Measurements from ENCODE around the gene CIRBP.
"Not testable (repeated sequence)": the region's sequence is repeated elsewhere in the genome, so short reads cannot be mapped to it uniquely, and the experiment has no call there.

Gene CIRBP

DNA sequence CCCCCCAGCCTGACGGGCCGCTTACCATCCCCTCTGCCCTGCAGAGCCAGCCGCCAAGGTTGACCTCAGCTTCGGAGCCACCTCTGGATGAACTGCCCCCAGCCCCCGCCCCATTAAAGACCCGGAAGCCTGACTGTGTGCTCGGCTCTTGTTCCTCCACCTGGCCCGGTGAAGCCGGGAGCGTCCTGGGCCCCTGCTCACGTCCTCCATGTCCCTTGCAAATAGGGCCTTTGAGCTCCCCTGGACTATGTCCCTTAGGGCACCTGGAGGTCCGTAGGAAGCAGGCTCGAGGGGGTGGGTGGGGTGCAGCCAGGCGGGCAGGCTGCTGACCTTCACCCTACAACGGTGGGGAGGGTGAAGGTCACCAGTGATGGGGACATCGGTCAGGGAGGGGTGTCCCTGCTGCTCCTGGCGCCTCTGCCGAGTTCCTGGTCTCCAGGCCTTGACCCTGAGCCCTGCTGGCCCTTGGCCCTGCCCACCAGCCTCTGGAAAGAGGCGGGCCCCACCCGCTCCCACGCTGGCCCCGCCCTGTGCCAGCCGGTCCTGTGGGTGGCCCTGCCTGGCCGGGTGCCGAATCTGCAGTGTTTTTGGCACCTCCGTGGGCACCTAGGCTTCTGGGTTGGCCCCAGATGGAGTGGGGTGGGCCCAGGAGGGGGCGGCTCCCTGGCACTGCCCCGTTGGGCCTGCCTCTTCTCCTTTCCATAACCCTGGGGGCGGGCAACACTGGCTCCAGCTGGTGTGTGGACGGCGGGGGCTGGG lies 24.3 kb upstream of the CIRBP start:
- DNase-seq: no peak

DNA sequence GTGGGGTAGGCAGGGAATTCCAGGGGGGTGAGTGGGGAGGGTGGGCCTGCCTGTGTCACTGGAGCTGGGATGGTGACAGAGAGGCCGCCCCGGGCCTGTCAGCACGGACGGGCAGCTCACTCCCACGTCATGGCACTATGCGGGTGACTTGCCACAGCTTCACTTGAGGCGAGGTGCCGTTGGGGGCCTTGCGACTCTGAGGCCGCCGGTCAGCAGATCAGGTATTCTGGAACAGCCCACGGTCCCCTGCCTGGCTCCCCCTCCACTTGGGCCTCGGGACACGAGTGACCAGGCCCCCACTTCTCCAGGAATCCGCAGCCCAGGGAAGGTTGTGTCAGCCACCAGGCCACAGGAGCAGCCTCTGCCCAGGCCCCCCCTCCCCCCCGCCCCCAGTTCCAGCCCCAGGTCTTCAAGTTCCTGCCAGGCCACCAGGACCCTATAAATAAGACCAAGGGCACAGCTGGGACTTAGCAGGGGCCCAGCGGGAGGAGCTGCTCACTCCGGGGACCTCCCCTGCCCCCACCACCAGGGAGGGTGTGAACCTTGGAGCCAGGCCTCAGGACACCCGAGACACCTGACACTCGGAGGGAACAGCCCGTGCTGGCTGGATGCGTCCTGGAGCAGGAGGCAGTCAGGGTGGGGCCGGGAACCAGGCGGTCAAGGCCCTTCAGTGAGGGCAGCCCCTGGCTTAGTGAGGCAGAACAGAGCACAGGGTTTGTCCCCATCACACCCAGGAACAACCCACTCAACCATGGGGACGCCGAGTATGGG lies 23.5 kb upstream of the CIRBP start:
- DNase-seq: no peak

DNA sequence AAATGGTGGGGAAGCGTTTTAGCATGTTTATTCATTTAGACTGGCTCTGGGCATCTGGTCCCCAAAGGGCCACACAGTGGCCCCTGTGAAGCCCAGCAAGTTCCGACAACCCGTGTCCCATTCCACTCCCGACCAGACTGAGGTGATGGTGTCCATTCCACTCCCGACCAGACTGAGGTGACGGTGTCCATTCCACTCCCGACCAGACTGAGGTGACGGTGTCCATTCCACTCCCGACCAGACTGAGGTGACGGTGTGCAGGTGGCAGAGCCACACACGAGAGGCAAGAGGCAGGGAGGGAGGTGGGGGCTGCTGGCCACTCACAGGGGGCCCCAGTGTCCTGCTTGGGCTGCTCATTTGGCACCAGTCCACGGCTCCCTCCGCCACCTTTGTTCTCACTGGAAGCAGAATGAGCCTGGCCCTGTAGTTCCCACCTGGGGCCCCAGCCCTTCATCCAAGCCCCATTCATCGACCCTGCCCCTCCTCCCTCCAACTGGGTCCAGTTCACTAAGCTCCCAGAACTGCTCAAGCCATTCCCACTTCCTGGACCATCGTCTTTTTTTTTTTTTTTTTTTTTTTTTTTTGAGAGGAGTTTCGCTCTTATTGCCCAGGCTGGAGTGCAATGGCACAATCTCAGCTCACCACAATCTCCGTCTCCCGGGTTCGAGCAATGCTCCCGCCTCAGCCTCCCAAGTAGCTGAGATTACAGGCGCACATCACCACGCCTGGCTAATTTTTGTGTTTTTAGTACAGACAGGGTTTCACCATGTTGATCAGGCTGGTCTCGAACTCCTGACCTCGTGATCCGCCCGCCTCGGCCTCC lies 22.7 kb upstream of the CIRBP start:
- not testable (repeated sequence) for DNase-seq

GRCh38 chr19:1247748-1248138 lies 21.4 kb upstream of the CIRBP start:
- DNase-seq: no peak

DNA sequence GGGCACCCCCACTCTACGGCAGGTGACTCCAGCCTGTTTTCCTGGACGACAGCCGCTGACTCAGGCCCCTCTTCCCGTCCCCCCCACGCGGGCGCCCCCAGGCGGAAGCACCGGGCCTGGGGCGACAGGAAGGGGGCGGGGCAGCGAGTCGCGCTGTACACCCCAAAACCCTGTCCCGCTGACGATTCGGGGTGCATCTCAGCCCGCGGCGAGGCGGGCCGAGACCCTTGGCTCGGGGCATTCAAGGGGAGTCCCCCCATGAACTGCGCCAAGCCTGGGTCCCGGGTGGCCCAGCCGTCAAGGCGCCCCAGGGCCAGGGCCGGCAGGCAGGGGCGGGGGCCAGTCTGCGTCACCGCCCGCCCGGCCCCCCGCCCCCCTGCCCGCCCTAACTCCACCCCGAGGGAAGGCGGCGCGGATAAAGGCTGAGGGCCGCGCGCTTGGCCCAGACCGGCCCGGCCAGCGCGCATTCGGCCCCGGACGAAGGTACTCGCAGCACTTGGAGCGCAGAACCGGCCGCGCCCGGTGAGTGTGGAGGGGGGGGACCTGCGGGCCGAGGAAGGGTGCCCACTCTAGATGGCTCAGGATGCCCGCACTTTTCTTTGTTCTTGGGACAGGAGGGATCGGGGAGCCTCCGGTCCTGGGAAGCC lies 20.9 kb upstream of the CIRBP start, which contains the start of gene MIDN:
Gene MIDN, plus strand, starts transcription at position 445 of the 647 bp plus-strand sequence. CDS start 1,714 bp downstream, outside the sequence.
- DNase-seq: peak; percentile 59

DNA sequence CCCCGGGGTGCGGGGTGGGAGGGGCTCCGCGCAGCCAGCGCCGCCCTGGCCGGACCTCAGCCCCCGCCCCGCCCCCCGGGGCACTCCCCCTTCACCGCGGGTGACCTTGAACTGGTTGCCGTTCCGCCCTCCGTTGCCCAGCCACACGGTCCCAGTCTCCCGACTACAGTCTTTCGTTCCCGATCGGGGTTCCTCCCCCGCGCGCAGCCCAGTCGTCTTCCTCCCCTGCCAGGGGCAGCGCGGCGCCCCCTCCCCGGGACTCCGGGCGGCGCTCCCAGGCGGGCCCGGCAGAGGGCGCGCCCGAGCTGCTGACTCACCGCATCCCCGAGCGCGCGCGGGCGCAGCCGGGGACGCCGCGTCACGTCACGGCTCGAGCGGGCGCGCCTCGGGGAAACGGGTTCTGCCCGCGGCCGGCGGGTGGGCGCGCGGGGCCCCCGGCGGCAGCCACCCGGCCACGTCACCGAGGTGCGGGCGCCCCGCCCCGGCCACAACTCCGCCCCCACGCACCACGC lies 20.3 kb upstream of the CIRBP start:
- peak; percentile 59 for DNase-seq

DNA sequence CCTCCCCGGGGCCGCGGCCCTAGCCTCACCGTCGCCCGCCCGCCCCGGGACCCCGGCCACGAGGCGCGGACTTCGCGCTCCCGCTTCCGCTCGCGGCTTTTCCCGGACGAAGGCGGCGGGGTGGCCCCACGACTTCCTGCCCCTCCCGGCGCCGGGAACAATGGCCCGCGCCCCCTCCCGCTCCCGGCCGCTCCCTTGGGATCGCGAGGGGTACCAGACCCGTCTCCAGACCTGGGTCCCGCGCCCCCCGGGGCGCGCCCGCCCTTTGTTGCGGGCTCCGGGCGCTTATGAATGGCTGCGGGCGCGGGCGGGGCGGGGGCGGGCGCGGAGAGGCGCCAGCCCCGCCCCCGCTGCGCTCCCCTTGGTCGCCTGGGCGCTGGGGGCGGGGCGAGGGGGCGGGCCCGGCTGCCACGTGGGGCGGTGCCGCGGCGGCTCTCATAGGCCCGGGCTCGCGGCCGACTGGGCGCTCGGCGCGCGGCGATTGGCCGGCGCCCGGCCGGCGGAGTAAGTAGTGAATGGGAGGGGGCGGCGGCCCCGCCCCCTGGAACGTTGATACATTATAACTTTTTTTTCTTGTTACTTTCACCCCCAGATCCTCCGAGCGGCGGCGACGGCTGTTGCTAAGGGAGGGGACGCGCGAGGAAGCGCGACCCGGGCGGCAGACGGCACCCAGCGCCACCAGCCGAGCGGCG lies 19.7 kb upstream of the CIRBP start:
- peak; percentile 86 for DNase-seq

GRCh38 chr19:1249990-1250436 lies 19.1 kb upstream of the CIRBP start:
- no peak for DNase-seq

DNA sequence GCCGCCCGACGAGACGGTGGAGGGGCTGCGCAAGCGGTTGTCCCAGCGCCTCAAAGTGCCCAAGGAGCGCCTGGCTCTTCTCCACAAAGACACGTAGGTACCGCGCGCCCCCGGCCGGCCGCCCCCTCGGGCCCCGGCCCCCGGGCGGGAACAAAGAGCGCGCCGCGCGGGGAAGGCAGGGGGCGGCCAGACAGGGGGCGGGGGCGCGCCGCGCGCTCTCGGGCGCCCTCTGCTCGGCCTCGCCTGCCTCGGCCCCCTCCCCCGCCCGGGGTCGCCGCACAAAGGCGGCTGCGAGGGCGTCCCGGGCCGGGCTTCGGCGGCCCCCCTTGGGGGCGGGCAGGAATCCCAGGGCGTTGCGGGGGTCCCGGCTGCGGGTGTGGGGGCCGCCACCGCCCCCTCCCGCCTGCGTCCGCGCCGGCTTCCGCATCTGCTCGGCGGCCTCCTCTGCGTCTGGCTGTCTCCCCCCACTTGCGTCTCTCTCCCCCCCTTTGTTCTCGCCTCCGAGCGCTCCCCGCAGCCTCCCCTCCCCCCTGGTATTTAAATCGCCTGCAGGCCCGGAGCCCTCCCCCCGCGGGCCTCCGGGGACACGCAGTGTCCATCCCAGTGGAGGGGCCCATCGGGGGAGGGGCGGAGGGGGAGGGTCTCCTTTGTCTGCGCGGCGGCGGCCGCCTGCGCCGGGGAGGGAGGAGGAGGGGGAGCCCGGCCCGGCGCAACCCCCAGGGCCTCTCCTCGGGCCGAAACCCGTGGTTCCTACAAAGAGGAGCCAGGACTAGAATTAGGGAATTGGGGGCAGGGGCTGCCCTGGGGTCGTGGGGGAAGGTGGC lies 18.5 kb upstream of the CIRBP start:
- DNase-seq: no peak

DNA sequence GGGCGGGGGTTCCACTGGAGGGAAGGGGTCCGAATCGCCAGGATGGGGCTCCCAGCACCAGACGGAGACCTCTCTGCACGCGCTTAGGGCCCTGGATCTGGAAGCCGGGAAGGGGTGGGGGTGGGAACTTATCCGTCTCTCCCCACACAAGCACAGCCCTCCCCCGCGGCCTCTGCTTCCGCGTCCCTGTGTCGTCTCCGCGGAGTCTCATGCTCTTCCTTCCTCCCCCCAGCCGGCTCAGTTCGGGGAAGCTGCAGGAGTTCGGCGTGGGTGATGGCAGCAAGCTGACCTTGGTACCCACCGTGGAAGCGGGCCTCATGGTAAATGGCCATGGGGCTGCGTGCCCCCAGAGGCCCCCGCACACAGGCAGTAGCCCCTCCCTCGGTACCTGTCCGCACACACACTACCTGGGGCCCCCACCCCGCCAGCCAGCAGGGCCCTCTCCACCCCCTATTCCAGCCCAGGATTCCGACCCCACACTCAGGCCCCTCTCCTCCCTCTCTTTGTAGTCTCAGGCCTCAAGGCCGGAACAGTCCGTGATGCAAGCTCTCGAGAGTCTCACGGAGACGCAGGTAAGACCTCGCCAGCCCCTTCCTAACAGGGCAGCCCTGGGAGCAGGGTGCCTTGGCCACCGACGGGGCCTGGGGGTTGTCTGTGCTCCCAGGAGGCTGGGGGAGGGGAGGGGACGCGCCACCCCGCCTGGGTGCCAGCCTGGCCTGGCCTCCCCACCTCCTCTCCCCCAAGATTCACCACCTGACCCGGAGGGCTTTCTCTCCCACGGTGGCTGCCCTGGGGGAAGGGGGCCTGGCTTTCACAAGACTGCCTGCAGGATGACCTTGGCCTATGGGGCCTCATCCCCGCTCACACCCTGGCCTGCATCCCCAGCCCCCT lies 17.6 kb upstream of the CIRBP start:
- DNase-seq: no peak

- no peak for DNase-seq
These were observed 16.8 kb upstream of the CIRBP start for GRCh38 chr19:1252221-1252820.

- no peak for DNase-seq
These were observed 16.2 kb upstream of the CIRBP start for GRCh38 chr19:1252821-1253513.

- DNase-seq: no peak
These were observed 15.5 kb upstream of the CIRBP start for GRCh38 chr19:1253514-1254080.

- DNase-seq: no peak
These were observed 15.0 kb upstream of the CIRBP start for GRCh38 chr19:1254081-1254527.

- DNase-seq: no peak
These were observed 14.5 kb upstream of the CIRBP start for GRCh38 chr19:1254530-1255185.

DNA sequence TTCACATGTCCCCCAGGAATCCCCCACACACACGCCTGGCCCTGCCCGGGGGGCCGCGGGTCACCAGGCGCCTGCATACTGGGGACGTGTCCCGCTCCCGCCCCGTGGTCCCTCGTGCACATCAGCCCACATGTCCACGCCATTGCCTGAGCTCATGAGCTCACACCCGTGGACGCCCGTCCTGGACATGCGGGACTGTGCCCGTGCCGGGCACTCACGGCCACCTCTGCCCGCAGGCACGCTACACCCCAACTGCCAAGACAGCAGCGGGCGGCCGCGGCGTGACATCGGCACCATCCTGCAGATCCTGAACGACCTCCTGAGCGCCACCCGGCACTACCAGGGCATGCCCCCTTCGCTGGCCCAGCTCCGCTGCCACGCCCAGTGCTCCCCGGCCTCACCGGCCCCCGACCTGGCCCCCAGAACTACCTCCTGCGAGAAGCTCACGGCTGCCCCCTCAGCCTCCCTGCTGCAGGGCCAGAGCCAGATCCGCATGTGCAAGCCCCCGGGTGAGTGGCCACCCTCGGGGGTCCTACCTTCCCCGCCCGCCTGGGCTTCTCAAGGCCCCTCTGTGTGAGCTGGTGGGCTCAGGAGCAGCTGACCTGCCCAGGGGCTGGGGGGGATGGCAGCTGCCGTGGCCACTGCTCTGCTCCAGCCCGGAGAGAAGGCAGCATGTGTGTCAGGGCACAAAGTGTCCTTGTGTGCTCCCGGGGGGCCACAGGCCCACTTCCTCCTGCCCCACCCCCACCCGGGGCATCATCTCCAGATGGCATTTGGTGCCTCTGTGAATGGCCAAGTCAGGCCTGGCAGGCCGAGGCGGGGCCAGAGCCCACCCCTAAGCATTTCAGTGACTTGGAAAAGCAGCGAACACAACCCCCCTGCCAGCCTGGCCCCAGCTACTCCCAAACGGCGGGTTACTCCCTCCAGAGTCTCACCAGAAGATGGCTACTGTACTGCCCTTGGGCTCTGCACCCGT lies 13.7 kb upstream of the CIRBP start:
- DNase-seq: no peak

All from NCI-H748 treated with DMSO at 0.1 percent for 48 hours (cell line).